AG04450 (cell line): ENCODE results near the gene GABBR2. TPM values are rescaled to one million over a fixed set of nuclear protein-coding genes. Genes with fewer than 3 reads are reported as not detected.

Source experiments
- CTCF ChIA-PET: fragments of 300-600, 350-600 bp; formaldehyde crosslinking; extraction: SDS; loops from one replicate; lab custom pipeline; 2022; ENCODE audit warnings: antibody characterized with exemption, inconsistent platforms; lab: Charles Lee
- POLR2A ChIA-PET: fragments of 350-600 bp; formaldehyde crosslinking; extraction: SDS; loops from one replicate; lab custom pipeline; 2021; ENCODE audit warnings: antibody characterized with exemption, inconsistent platforms; lab: Yijun Ruan, JAX
- DNase-seq: peaks from one replicate; pipeline ENCODE4 v3.0.0-alpha.2; 2011; ENCODE audit warnings: low read depth, low spot score
- H3K27ac ChIP-seq: one replicate; pipeline ENCODE4 v1.5.1; 2012; ENCODE audit warnings: low read depth, low read length, control low read depth
- H3K27me3 ChIP-seq: one replicate; pipeline ENCODE4 v1.6.0; 2012; ENCODE audit warnings: low read length; ENCODE audit not compliant: control insufficient read depth, insufficient read depth
- H3K4me3 ChIP-seq: 2 replicates; pipeline ENCODE4 v1.5.1; 2011; ENCODE audit warnings: mild to moderate bottlenecking, low read depth, low read length, control low read depth
- H3K9me3 ChIP-seq: 2 replicates; pipeline ENCODE4 v1.5.1; 2012; ENCODE audit warnings: low read length; ENCODE audit not compliant: control insufficient read depth, insufficient read depth
- CTCF ChIP-seq: IDR thresholded peaks from 2 replicates; pipeline ENCODE4 v1.5.1; 2011; ENCODE audit warnings: low read depth, low read length, control low read depth, inconsistent platforms
- polyA plus RNA-seq: library from polyadenylated mRNA; depleted of rRNA; stranded (reverse); fragments of >200 nt; gene quantifications from 2 replicates; pipeline ENCODE4 v1.2.3, GENCODE V29; 2011

GABBR2 gene
- polyA plus RNA-seq, 1 experiment: 2.4 TPM

- TF ChIP-seq CTCF: no peak
- no peak for DNase-seq
- CTCF ChIA-PET: interaction anchor here (1.2 kb wide), 1 partner anchor 122 kb away, joined by 3 read pairs; no protein-coding TSS in a partner anchor
- H3K27me3 ChIP-seq: peaks cover 36% of the 10 kb centered on the region
- H3K9me3 ChIP-seq: no peaks in the 10 kb centered on the region
- no peak overlapping the region for H3K27ac ChIP-seq
- H3K4me3 ChIP-seq: no peak overlapping the region
- POLR2A ChIA-PET: interaction anchor here (0.5 kb wide), 1 partner anchor 609 kb away, joined by 3 read pairs; no protein-coding TSS in a partner anchor
Measured at GRCh38 chr9:98652741-98653140, 56.0 kb downstream of the GABBR2 start.

GRCh38 chr9:98652302-98652701 lies 56.4 kb downstream of the GABBR2 start:
- ChIA-PET CTCF (no interaction called here), POLR2A (no interaction called here)
- H3K27me3 ChIP-seq: peaks cover 37% of the 10 kb centered on the region
- no peak overlapping the region for H3K27ac ChIP-seq
- no peak for TF ChIP-seq CTCF
- H3K4me3 ChIP-seq: no peak overlapping the region
- no peak for DNase-seq
- H3K9me3 ChIP-seq: no peaks in the 10 kb centered on the region

- Histone ChIP-seq H3K27me3 (peaks cover 41% of the 10 kb centered on the region), H3K27ac (no peak overlapping the region), H3K9me3 (no peaks in the 10 kb centered on the region; the same call in 1 of the 2 replicates), H3K4me3 (no peak overlapping the region)
- no peak for TF ChIP-seq CTCF
- ChIA-PET CTCF (interaction anchor here (1.5 kb wide), 1 partner anchor 331 kb away, joined by 3 read pairs; no protein-coding TSS in a partner anchor), POLR2A (no interaction called here)
- no peak for DNase-seq
Measured at GRCh38 chr9:98647236-98647635, 61.5 kb downstream of the GABBR2 start.

GRCh38 chr9:98644011-98644410 lies 64.7 kb downstream of the GABBR2 start:
- H3K4me3 ChIP-seq: no peak overlapping the region
- no peak for DNase-seq
- H3K9me3 ChIP-seq: no peaks in the 10 kb centered on the region; the same call in 1 of the 2 replicates
- no peak for TF ChIP-seq CTCF
- no peak overlapping the region for H3K27ac ChIP-seq
- H3K27me3 ChIP-seq: peaks cover 41% of the 10 kb centered on the region
- CTCF ChIA-PET: interaction anchor here (1.0 kb wide), 1 partner anchor 131 kb away, joined by 3 read pairs; no protein-coding TSS in a partner anchor
- POLR2A ChIA-PET: no interaction called here

GRCh38 chr9:98642661-98643312 lies 65.9 kb downstream of the GABBR2 start:
- CTCF ChIA-PET: interaction anchor here (0.8 to 1.0 kb wide), 2 partner anchors 13 to 132 kb away, joined by 3 to 4 read pairs; no protein-coding TSS in a partner anchor

More at GRCh38 chr9:98642661-98643312, 65.9 kb downstream of the GABBR2 start:
- POLR2A ChIA-PET: no interaction called here
- Histone ChIP-seq H3K4me3 (no peak overlapping the region), H3K9me3 (no peaks in the 10 kb centered on the region; the same call in 1 of the 2 replicates), H3K27ac (no peak overlapping the region), H3K27me3 (peaks cover 35% of the 10 kb centered on the region)
- TF ChIP-seq CTCF: 0 out of 2 replicates have a peak, but pooled peaks have one; percentile 8
- no peak for DNase-seq
